Measurements from ENCODE around the gene LRRC37A2.
"Not testable (repeated sequence)": the region's sequence is repeated elsewhere in the genome, so short reads cannot be mapped to it uniquely, and the experiment has no call there.

Gene LRRC37A2

GRCh38 chr17:46591332-46591731 lies 79.1 kb downstream of the LRRC37A2 start:
- not testable (repeated sequence) for H3K4me2 ChIP-seq

GRCh38 chr17:46598344-46598931 lies 86.2 kb downstream of the LRRC37A2 start:
- H3K27me3 ChIP-seq (ENCODE audit: insufficient read depth, low read depth); H2AFZ ChIP-seq (ENCODE audit: low read depth); H4K20me1 ChIP-seq (ENCODE audit: insufficient read depth); H3K27ac ChIP-seq; H3K36me3 ChIP-seq (ENCODE audit: insufficient read depth); H3K4me3 ChIP-seq (IDR thresholded peaks at IDR 0.05; ENCODE audit: insufficient read depth, low read depth, low read length); H3K9ac ChIP-seq; H3K79me2 ChIP-seq (ENCODE audit: insufficient read depth, low read depth); H3K4me1 ChIP-seq (ENCODE audit: low read depth, poor library complexity, severe bottlenecking): not testable (repeated sequence)
- H3K4me2 ChIP-seq: peak overlapping the region; percentile 54; the same call in 1 of the 2 replicates

More at GRCh38 chr17:46591332-46591731, 79.1 kb downstream of the LRRC37A2 start:
- not testable (repeated sequence) for H3K27ac ChIP-seq; H3K79me2 ChIP-seq (ENCODE audit: insufficient read depth, low read depth); H2AFZ ChIP-seq (ENCODE audit: low read depth); H3K9ac ChIP-seq; H3K36me3 ChIP-seq (ENCODE audit: insufficient read depth); H4K20me1 ChIP-seq (ENCODE audit: insufficient read depth); H3K27me3 ChIP-seq (ENCODE audit: insufficient read depth, low read depth); H3K4me1 ChIP-seq (ENCODE audit: low read depth, poor library complexity, severe bottlenecking); H3K4me3 ChIP-seq (IDR thresholded peaks at IDR 0.05; ENCODE audit: insufficient read depth, low read depth, low read length)

GRCh38 chr17:46600767-46601166 lies 88.5 kb downstream of the LRRC37A2 start:
- not testable (repeated sequence) for H3K27ac ChIP-seq; H3K9ac ChIP-seq; H3K4me3 ChIP-seq (IDR thresholded peaks at IDR 0.05; ENCODE audit: insufficient read depth, low read depth, low read length); H3K36me3 ChIP-seq (ENCODE audit: insufficient read depth); H4K20me1 ChIP-seq (ENCODE audit: insufficient read depth); H3K4me2 ChIP-seq; H2AFZ ChIP-seq (ENCODE audit: low read depth); H3K4me1 ChIP-seq (ENCODE audit: low read depth, poor library complexity, severe bottlenecking); H3K79me2 ChIP-seq (ENCODE audit: insufficient read depth, low read depth); H3K27me3 ChIP-seq (ENCODE audit: insufficient read depth, low read depth)

- not testable (repeated sequence) for H4K20me1 ChIP-seq (ENCODE audit: insufficient read depth); H3K9ac ChIP-seq; H2AFZ ChIP-seq (ENCODE audit: low read depth); H3K4me1 ChIP-seq (ENCODE audit: low read depth, poor library complexity, severe bottlenecking); H3K27ac ChIP-seq; H3K36me3 ChIP-seq (ENCODE audit: insufficient read depth); H3K79me2 ChIP-seq (ENCODE audit: insufficient read depth, low read depth); H3K4me2 ChIP-seq; H3K4me3 ChIP-seq (IDR thresholded peaks at IDR 0.05; ENCODE audit: insufficient read depth, low read depth, low read length); H3K27me3 ChIP-seq (ENCODE audit: insufficient read depth, low read depth)
Observed at GRCh38 chr17:46603125-46603524, 90.9 kb downstream of the LRRC37A2 start.

Measured in KMS-11 (cell line).